Progenitor cell of endocrine pancreas (in vitro differentiated cells): ENCODE results near the gene KCNK3. TPM values are rescaled to one million over a fixed set of nuclear protein-coding genes. Genes with fewer than 3 reads are reported as not detected.

Source experiments
- DNase-seq: peaks from one replicate; pipeline ENCODE4 v3.0.0; 2021; ENCODE audit warnings: low spot score; ENCODE audit not compliant: unreplicated experiment
- H3K27ac Mint-ChIP-seq: 2 replicates; pipeline ENCODE4 v1.8.0; 2021; ENCODE audit warnings: mild to moderate bottlenecking, moderate library complexity, mixed read lengths
- H3K27me3 Mint-ChIP-seq: 2 replicates; pipeline ENCODE4 v1.8.0; 2021; ENCODE audit warnings: mixed read lengths
- H3K36me3 Mint-ChIP-seq: 2 replicates; pipeline ENCODE4 v1.8.0; 2022; ENCODE audit warnings: mixed read lengths; ENCODE audit not compliant: insufficient read depth
- H3K4me1 Mint-ChIP-seq: 2 replicates; pipeline ENCODE4 v1.8.0; 2021; ENCODE audit warnings: low read depth, mixed read lengths
- H3K4me3 Mint-ChIP-seq: 2 replicates; pipeline ENCODE4 v1.8.0; 2021; ENCODE audit warnings: low read depth, mild to moderate bottlenecking, moderate library complexity, mixed read lengths
- H3K9me3 Mint-ChIP-seq: 2 replicates; pipeline ENCODE4 v1.8.0; 2021; ENCODE audit warnings: low read depth, mixed read lengths
- CTCF ChIP-seq: fragments of 200-600 bp; sonication (generic); IDR thresholded peaks from one replicate; pipeline ENCODE4 v1.5.0; 2021; ENCODE audit warnings: antibody characterized with exemption, mild to moderate bottlenecking; ENCODE audit not compliant: unreplicated experiment
- total RNA-seq: library from RNA; stranded (reverse); gene quantifications from 2 replicates; pipeline ENCODE4 v1.2.1, GENCODE V29; 2021

KCNK3 gene
- total RNA-seq, 1 donor from 2014 or later = 1.5 TPM

- H3K27ac Mint-ChIP-seq = no peak overlapping the region
- H3K9me3 Mint-ChIP-seq = no peaks in the 10 kb centered on the region
- no peaks in the 10 kb centered on the region for H3K36me3 Mint-ChIP-seq
- DNase-seq = no peak
- peaks cover 6% of the 10 kb centered on the region for H3K4me1 Mint-ChIP-seq
- peaks cover 22% of the 10 kb centered on the region for H3K27me3 Mint-ChIP-seq
- H3K4me3 Mint-ChIP-seq = no peak overlapping the region
- TF ChIP-seq CTCF = no peak
These were observed 28.0 kb downstream of the KCNK3 start for GRCh38 chr2:26720322-26721114.

DNA sequence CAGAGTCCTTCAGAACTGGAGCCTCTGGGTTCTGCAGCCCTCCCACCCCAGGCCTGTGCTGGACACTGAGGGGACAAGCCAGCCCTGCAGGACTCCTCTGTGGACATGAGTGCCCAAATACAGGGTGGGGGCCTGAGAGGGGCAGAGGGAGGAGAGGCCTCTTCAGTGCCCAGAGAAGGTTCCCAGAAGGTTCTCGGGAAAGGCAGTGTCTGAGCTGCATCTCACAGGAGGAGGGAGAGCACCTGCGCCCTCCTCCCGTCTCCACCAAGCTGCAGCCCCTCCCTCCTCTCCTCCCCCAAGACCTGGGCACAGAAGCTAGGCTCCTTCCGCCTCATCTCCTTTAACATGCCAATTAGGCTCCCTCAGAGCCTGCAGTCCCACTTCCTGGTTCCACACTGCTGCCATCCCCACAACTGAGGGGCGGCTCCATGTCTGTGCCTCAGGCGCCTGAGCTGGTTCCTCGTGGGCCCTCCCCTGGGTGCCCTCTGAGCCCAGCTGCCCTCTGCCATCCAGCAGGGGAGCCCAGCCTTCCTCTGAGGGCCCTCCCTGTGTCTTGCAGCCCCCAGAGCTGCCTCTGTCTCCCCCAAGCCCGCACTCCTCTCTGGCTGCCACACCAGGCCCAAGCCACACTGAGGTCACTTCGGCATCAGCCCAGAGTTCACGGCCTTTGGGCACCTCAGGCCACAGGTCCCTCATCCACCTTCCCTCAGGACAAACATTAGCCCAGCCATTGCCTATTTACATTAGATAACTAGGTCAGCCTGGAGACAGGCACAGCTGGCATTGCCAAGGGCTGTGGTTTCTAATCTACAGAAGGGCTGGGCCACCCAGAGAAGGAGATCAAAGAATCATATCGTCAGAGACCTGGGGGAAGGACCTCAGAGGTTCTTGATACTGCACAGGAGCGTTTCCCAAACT, 28.9 kb downstream of the KCNK3 start:
- Mint-ChIP-seq H3K4me1 (peaks cover 6% of the 10 kb centered on the region), H3K4me3 (no peak overlapping the region), H3K9me3 (no peaks in the 10 kb centered on the region), H3K27ac (no peak overlapping the region), H3K27me3 (peaks cover 22% of the 10 kb centered on the region), H3K36me3 (no peaks in the 10 kb centered on the region)
- DNase-seq = no peak
- no peak for TF ChIP-seq CTCF

DNA sequence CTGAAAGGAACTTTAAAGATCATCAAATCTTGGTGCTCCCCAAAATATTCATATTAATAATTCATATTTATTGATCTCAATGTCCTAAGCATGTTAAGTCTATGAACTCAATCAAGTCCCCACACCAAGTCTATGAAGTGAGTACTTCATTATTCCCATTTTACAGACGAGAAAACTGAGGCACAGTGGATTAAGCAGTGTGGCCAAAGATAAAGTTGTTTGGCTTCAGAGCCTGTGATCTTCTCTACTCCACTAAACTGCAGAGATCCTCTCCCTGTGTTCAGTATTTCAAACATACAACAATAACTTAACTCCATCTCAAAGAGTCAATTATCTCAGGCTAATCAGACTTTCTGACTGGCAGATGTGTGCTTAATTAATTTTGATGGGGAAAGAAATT, 29.8 kb downstream of the KCNK3 start:
- no peaks in the 10 kb centered on the region for H3K36me3 Mint-ChIP-seq
- DNase-seq = no peak
- no peak for TF ChIP-seq CTCF
- peaks cover 6% of the 10 kb centered on the region for H3K4me1 Mint-ChIP-seq
- no peaks in the 10 kb centered on the region for H3K9me3 Mint-ChIP-seq
- peaks cover 22% of the 10 kb centered on the region for H3K27me3 Mint-ChIP-seq
- no peak overlapping the region for H3K4me3 Mint-ChIP-seq
- no peak overlapping the region for H3K27ac Mint-ChIP-seq

DNA sequence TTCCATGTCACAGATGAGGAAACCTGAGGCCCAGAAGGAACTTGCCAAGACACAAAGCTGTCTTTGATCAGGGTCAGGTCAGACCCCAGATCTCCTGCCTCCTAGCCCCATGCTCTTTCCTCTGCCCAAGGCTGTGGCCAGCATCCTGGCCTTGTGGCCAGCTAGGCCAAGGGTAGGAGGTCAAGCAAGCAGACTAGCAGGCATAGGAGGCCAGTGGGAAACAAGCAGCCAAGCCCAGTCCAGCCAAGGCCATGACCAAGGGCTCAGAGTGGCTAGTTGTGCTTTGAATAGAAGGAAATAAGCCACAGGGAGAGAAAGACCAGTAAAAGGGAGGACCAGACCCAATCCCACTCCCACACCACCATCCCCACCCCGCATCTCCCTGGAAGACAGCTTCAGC, 30.4 kb downstream of the KCNK3 start:
- H3K9me3 Mint-ChIP-seq = no peaks in the 10 kb centered on the region

More for the DNA sequence above, 30.4 kb downstream of the KCNK3 start:
- Mint-ChIP-seq H3K27ac (no peak overlapping the region), H3K4me1 (peaks cover 6% of the 10 kb centered on the region), H3K27me3 (peaks cover 22% of the 10 kb centered on the region), H3K4me3 (no peak overlapping the region), H3K36me3 (no peaks in the 10 kb centered on the region)
- no peak for TF ChIP-seq CTCF
- DNase-seq = no peak
